SK-N-MC (cell line): ENCODE results near the gene LRPPRC.

Source experiments
- FOXP2 ChIP-seq: optimal IDR thresholded peaks from 2 replicates; pipeline ENCODE3; 2011; ENCODE audit warnings: mild to moderate bottlenecking, moderate library complexity; ENCODE audit not compliant: insufficient read depth; ENCODE audit errors: extremely low read length, control extremely low read depth
- POLR2AphosphoS5 ChIP-seq: IDR thresholded peaks from 2 replicates; pipeline ENCODE4 v1.6.1; 2012; ENCODE audit warnings: mild to moderate bottlenecking, low read depth, low read length, borderline replicate concordance

- TF ChIP-seq POLR2AphosphoS5 (no peak), FOXP2 (no peak)
These were observed 14.5 kb upstream of the LRPPRC start for GRCh38 chr2:44010266-44010665.
